GM18909 (cell line): ENCODE measurements around the gene PATL2.
"Not testable (repeated sequence)": the region's sequence is repeated elsewhere in the genome, so short reads cannot be mapped to it uniquely, and the experiment has no call there.

Experiments used
- ATAC-seq: cut with Tn5 transposase; IDR thresholded peaks from one replicate; pipeline ENCODE4 v1.9.1; 2021; ENCODE audit warnings: mild to moderate bottlenecking; ENCODE audit not compliant: unreplicated experiment, poor library complexity

PATL2 gene

DNA sequence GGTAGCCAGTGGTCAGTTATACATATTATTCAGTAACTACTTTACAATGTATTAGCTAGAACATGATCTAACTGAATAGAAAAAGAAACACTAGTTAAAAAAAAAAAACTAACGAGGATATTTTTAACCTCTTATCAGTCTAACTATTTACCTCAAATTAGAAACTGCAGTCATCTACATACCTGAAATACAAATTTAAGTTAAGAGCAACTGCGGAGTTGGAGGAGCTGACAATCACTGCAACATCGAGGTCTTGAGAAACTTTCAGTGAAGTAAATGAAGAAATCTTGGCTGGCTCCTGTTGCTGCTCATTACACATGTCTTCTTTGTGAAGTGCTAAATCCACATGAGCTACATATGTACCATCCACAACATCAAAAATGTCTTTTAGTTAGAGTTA lies 54.2 kb downstream of the PATL2 start:
- no peak for ATAC-seq

GRCh38 chr15:44656298-44656697 lies 54.8 kb downstream of the PATL2 start:
- ATAC-seq = no peak

- no peak for ATAC-seq
Measured at GRCh38 chr15:44654858-44655257, 56.3 kb downstream of the PATL2 start.

GRCh38 chr15:44647637-44648036 lies 63.5 kb downstream of the PATL2 start:
- no peak for ATAC-seq

- no peak for ATAC-seq
Measured at GRCh38 chr15:44647036-44647435, 64.1 kb downstream of the PATL2 start.

GRCh38 chr15:44646460-44646859 lies 64.7 kb downstream of the PATL2 start:
- ATAC-seq = no peak

DNA sequence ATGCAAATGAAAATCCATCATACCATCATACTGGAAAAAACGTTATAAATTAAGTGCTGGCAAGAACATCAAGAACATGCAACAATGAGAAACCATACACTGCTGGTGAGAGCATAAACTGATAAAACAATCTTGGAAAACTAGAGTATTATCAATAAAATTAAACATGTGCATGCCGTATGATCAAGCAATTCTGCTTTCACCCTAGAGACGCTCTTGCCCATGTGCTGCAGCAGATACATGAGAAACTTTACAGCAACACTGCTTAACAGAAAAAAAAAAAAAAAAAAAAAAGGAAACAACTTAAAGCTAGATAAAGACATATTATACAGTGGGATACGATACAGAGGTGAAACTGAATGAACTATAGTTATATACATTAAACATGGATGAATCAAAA lies 69.5 kb downstream of the PATL2 start:
- ATAC-seq = no peak

DNA sequence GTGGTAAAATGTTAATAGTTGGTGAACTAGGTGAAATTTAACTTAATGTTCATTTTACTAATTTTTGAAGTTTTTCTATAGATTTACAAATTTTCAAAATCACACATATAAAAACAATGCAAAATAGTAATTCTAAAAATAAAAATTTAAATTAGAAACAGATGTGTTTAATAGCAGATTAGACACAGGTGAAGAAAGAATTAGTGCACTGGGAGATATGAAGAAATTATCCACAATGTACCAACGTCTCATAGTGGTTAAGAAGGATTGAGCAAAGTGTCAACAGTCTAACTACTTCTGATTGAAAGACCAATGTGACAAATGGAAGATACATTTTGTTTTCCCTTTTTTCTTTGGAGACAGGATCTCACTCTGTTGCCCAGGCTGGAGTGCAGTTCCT lies 74.1 kb downstream of the PATL2 start:
- no peak for ATAC-seq

DNA sequence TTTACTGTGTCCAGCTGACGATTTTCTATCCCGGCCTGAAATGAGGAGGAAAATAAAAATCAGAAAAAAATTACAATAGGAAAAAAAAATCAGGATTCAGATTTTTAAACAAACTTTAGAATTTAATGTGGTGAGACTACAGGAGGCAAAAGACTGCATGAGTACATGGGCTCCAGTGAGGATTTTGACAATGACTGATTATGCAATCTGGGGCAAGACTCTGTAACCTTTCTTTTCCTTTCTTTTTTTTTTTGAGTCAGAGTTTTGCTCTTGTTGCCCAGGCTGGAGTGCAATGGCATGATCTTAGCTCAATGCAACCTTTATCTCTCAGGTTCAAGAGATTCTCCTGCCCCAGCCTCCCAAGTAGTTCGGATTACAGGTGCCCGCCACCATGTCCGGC lies 77.5 kb downstream of the PATL2 start:
- ATAC-seq = no peak

- ATAC-seq = not testable (repeated sequence)
Measured at GRCh38 chr15:44625286-44625685, 85.8 kb downstream of the PATL2 start.

- no peak for ATAC-seq
Measured at GRCh38 chr15:44623178-44623577, 87.9 kb downstream of the PATL2 start.

DNA sequence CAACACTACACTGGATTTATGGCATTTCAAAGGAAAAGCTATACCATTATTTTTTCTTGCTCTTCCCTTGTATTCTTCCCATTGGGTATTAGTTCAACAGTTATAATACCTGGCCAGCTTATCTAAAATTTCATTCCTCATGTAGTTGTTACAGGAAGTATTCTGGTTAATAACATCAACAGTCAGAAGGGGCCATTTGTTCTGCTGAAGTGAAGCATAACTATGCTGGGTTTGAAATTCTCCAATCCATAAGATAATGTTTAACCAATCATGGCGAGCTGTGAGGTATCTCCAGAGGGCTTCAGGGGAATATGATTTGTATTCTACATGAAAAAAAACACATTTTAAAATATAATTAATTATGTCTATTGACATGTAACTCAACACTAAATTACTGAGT lies 91.0 kb downstream of the PATL2 start:
- ATAC-seq = no peak

DNA sequence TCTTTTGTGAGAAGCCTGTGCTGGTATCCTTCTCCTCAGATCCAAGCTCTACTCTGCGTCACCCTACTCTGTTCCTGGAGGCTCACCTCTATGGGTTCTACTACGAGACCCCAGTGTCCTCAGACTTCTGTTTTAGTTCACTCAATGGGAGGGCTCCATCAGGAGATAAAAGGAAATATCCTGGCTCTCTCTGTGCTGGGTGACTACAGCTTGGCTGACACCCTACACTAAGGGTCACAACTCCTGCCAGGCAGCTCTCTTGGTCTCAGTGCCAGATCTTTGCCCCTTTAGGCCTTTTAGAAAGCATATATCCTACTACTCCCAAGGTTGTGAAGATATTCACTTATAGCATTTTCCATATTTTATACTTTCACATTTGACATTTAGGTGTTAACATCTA lies 94.1 kb downstream of the PATL2 start:
- ATAC-seq = no peak
